HL-60 (cell line): ENCODE data around the gene ZNF423.

ENCODE experiments used
- GABPA ChIP-seq: IDR thresholded peaks from 2 replicates; pipeline ENCODE4 v1.6.1; 2012; ENCODE audit warnings: low read depth
- POLR2AphosphoS5 ChIP-seq: IDR thresholded peaks from 2 replicates; pipeline ENCODE4 v1.6.1; 2012; ENCODE audit warnings: low read depth
- SPI1 ChIP-seq: IDR thresholded peaks from 2 replicates; pipeline ENCODE4 v1.6.1; 2012; ENCODE audit warnings: low read depth, mild to moderate bottlenecking, borderline replicate concordance
- TF ChIP-seq, protein P1 (sequence below): IDR thresholded peaks from one replicate; pipeline ENCODE4 v1.5.1; 2011; ENCODE audit warnings: low read length, control low read depth, inconsistent platforms; ENCODE audit not compliant: insufficient read depth
- TF ChIP-seq, protein P2 (sequence below): IDR thresholded peaks from 2 replicates; pipeline ENCODE4 v1.6.1; 2012; ENCODE audit warnings: low read depth; ENCODE audit not compliant: insufficient replicate concordance

DNA sequence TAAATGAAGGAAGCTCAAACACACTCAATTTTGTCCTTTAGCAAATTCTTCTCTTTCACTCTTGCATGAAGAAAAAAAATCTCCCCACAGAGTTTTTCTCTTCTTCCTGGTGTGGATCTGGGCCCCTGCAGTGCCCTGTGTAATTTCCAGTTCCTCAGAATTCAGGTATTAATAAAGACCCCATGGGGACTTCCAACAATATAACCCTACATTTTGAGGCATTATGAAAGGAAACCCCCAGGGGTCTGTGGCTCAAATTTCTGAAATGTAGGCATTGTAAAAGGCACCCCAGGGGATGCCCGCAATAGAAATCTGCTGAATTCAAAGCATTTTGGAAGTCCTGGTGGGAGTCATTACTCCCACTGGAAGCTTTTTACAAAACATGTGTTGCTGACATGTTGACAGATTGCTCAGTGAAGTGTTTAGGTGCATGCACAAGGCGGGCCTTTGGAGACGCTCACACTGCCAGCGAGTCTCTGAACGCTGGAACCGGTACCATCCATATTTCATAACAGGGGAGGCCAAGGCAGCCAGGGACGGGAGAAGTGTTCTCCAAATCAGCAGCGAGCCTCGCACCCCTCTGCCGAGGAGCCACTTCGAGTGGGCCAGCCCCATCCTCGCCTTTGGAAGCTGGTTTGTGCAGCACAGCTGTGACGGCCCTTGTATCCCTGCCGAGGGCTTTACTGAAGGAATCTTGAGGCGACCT, 154.0 kb downstream of the ZNF423 start:
- TF ChIP-seq POLR2AphosphoS5 = no peak
- TF ChIP-seq, protein P1, sequence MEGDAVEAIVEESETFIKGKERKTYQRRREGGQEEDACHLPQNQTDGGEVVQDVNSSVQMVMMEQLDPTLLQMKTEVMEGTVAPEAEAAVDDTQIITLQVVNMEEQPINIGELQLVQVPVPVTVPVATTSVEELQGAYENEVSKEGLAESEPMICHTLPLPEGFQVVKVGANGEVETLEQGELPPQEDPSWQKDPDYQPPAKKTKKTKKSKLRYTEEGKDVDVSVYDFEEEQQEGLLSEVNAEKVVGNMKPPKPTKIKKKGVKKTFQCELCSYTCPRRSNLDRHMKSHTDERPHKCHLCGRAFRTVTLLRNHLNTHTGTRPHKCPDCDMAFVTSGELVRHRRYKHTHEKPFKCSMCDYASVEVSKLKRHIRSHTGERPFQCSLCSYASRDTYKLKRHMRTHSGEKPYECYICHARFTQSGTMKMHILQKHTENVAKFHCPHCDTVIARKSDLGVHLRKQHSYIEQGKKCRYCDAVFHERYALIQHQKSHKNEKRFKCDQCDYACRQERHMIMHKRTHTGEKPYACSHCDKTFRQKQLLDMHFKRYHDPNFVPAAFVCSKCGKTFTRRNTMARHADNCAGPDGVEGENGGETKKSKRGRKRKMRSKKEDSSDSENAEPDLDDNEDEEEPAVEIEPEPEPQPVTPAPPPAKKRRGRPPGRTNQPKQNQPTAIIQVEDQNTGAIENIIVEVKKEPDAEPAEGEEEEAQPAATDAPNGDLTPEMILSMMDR = no peak
- TF ChIP-seq, protein P2, sequence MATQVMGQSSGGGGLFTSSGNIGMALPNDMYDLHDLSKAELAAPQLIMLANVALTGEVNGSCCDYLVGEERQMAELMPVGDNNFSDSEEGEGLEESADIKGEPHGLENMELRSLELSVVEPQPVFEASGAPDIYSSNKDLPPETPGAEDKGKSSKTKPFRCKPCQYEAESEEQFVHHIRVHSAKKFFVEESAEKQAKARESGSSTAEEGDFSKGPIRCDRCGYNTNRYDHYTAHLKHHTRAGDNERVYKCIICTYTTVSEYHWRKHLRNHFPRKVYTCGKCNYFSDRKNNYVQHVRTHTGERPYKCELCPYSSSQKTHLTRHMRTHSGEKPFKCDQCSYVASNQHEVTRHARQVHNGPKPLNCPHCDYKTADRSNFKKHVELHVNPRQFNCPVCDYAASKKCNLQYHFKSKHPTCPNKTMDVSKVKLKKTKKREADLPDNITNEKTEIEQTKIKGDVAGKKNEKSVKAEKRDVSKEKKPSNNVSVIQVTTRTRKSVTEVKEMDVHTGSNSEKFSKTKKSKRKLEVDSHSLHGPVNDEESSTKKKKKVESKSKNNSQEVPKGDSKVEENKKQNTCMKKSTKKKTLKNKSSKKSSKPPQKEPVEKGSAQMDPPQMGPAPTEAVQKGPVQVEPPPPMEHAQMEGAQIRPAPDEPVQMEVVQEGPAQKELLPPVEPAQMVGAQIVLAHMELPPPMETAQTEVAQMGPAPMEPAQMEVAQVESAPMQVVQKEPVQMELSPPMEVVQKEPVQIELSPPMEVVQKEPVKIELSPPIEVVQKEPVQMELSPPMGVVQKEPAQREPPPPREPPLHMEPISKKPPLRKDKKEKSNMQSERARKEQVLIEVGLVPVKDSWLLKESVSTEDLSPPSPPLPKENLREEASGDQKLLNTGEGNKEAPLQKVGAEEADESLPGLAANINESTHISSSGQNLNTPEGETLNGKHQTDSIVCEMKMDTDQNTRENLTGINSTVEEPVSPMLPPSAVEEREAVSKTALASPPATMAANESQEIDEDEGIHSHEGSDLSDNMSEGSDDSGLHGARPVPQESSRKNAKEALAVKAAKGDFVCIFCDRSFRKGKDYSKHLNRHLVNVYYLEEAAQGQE = no peak
- no peak for TF ChIP-seq SPI1
- no peak for TF ChIP-seq GABPA
